Loucy (cell line): Measurements from ENCODE around the gene DCLRE1C.

Source experiments
- CTCF ChIP-seq: fragments of 200-600 bp; sonication (generic); conservative IDR thresholded peaks from 2 replicates; pipeline ENCODE4 v1.5.1; 2014; ENCODE audit warnings: mild to moderate bottlenecking, antibody characterized with exemption, low read length
- EZH2phosphoT487 ChIP-seq: fragments of 200-600 bp; IDR thresholded peaks from 2 replicates; pipeline ENCODE4 v1.6.1; 2018; ENCODE audit warnings: antibody characterized with exemption, mild to moderate bottlenecking, moderate library complexity, borderline replicate concordance

- TF ChIP-seq CTCF (no peak), EZH2phosphoT487 (no peak)
Measured at GRCh38 chr10:14891151-14891550, 62.7 kb downstream of the DCLRE1C start.
